HG03575 (cell line): ENCODE results near the gene PCGF3.
"Not testable (repeated sequence)": the region's sequence is repeated elsewhere in the genome, so short reads cannot be mapped to it uniquely, and the experiment has no call there.

ENCODE experiments used
- ATAC-seq: cut with Tn5 transposase; IDR thresholded peaks from one replicate; pipeline ENCODE4 v1.9.1; 2021; ENCODE audit not compliant: unreplicated experiment, insufficient number of reproducible peaks, low FRiP score; ENCODE audit errors: extremely low read depth

PCGF3 gene

GRCh38 chr4:680928-681645, 24.5 kb upstream of the PCGF3 start:
- no peak for ATAC-seq

GRCh38 chr4:681736-682451, 23.7 kb upstream of the PCGF3 start:
- no peak for ATAC-seq

- no peak for ATAC-seq
Observed at GRCh38 chr4:682490-683172, 23.0 kb upstream of the PCGF3 start.

GRCh38 chr4:683247-683897, 22.3 kb upstream of the PCGF3 start:
- ATAC-seq, result no peak

- ATAC-seq, result no peak
Observed at GRCh38 chr4:683982-684622, 21.5 kb upstream of the PCGF3 start.

GRCh38 chr4:684623-685327, 20.9 kb upstream of the PCGF3 start:
- no peak for ATAC-seq

- no peak for ATAC-seq
Observed at GRCh38 chr4:685679-686412, 19.8 kb upstream of the PCGF3 start.

- ATAC-seq, result no peak
Observed at GRCh38 chr4:686413-687040, 19.1 kb upstream of the PCGF3 start.

GRCh38 chr4:687048-687970, 18.3 kb upstream of the PCGF3 start:
- ATAC-seq, result no peak

GRCh38 chr4:687971-688853, 17.4 kb upstream of the PCGF3 start:
- ATAC-seq, result no peak

- no peak for ATAC-seq
Observed at GRCh38 chr4:688854-689681, 16.6 kb upstream of the PCGF3 start, which contains the start of gene SLC49A3. Gene SLC49A3, minus strand, starts transcription at chr4:689151. Its CDS starts 24 bp downstream, at chr4:689127.

- ATAC-seq, result no peak
Observed at GRCh38 chr4:689723-690122, 15.9 kb upstream of the PCGF3 start.

- no peak for ATAC-seq
Observed at GRCh38 chr4:692771-693554, 12.7 kb upstream of the PCGF3 start.

- ATAC-seq, result not testable (repeated sequence)
Observed at GRCh38 chr4:694341-694940, 11.2 kb upstream of the PCGF3 start.
